Parathyroid adenoma (tissue), 2 donors: Measurements from ENCODE around the gene CDH1.
"Not testable (repeated sequence)": the region's sequence is repeated elsewhere in the genome, so short reads cannot be mapped to it uniquely, and the experiment has no call there.

Source experiments
- H2AFZ ChIP-seq: fragments of 300-600 bp; sonication (generic); one replicate; pipeline ENCODE4 v1.7.0; 2017; ENCODE audit warnings: antibody characterized with exemption, mild to moderate bottlenecking
- H3K27ac ChIP-seq: fragments of 300-600 bp; sonication (generic); one replicate; pipeline ENCODE4 v1.7.0; 2017
- H3K27me3 ChIP-seq: fragments of 300-600 bp; sonication (generic); one replicate; pipeline ENCODE4 v1.7.0; 2017; ENCODE audit warnings: low read length; ENCODE audit not compliant: control insufficient read depth, insufficient read depth
- H3K36me3 ChIP-seq: fragments of 300-600 bp; sonication (generic); one replicate; pipeline ENCODE4 v1.7.0; 2017; ENCODE audit warnings: low read length; ENCODE audit not compliant: control insufficient read depth, insufficient read depth
- H3K4me1 ChIP-seq: fragments of 300-600 bp; sonication (generic); one replicate; pipeline ENCODE4 v1.7.0; 2017; ENCODE audit warnings: control low read depth
- H3K4me2 ChIP-seq: fragments of 300-600 bp; sonication (generic); one replicate; pipeline ENCODE4 v1.7.0; 2017; ENCODE audit warnings: low read length
- H3K4me3 ChIP-seq: fragments of 300-600 bp; sonication (generic); one replicate; pipeline ENCODE4 v1.7.0; 2017; ENCODE audit warnings: low read depth, low read length
- H3K79me2 ChIP-seq: fragments of 300-600 bp; sonication (generic); one replicate; pipeline ENCODE4 v1.7.0; 2017; ENCODE audit warnings: control low read depth
- H3K9ac ChIP-seq: fragments of 300-600 bp; sonication (generic); one replicate; pipeline ENCODE4 v1.7.0; 2017; ENCODE audit warnings: mild to moderate bottlenecking
- H3K9me3 ChIP-seq: fragments of 300-600 bp; sonication (generic); one replicate; pipeline ENCODE4 v1.7.0; 2017; ENCODE audit warnings: low read length; ENCODE audit not compliant: control insufficient read depth
- TF ChIP-seq, protein P1 (sequence below): fragments of 300-600 bp; sonication (generic); IDR thresholded peaks from one replicate; pipeline ENCODE4 v1.7.0; 2017; ENCODE audit warnings: antibody characterized with exemption, mild to moderate bottlenecking
- donor health status: primary hyperparathyroidism.

CDH1 gene

GRCh38 chr16:68785715-68786114 lies 48.6 kb downstream of the CDH1 start:
- Histone ChIP-seq H3K4me2 (no peak overlapping the region), H3K36me3 (no peaks in the 10 kb centered on the region), H3K79me2 (peaks cover 63% of the 10 kb centered on the region), H2AFZ (no peak overlapping the region), H3K27me3 (no peaks in the 10 kb centered on the region), H3K4me3 (no peak overlapping the region), H3K9ac (no peak overlapping the region), H3K9me3 (no peaks in the 10 kb centered on the region), H3K27ac (no peak overlapping the region), H3K4me1 (peaks cover 36% of the 10 kb centered on the region)
- TF ChIP-seq, protein P1, sequence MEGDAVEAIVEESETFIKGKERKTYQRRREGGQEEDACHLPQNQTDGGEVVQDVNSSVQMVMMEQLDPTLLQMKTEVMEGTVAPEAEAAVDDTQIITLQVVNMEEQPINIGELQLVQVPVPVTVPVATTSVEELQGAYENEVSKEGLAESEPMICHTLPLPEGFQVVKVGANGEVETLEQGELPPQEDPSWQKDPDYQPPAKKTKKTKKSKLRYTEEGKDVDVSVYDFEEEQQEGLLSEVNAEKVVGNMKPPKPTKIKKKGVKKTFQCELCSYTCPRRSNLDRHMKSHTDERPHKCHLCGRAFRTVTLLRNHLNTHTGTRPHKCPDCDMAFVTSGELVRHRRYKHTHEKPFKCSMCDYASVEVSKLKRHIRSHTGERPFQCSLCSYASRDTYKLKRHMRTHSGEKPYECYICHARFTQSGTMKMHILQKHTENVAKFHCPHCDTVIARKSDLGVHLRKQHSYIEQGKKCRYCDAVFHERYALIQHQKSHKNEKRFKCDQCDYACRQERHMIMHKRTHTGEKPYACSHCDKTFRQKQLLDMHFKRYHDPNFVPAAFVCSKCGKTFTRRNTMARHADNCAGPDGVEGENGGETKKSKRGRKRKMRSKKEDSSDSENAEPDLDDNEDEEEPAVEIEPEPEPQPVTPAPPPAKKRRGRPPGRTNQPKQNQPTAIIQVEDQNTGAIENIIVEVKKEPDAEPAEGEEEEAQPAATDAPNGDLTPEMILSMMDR: no peak

GRCh38 chr16:68786685-68787418 lies 49.8 kb downstream of the CDH1 start:
- Histone ChIP-seq H3K27me3 (no peaks in the 10 kb centered on the region), H3K9ac (no peak overlapping the region), H3K4me3 (no peak overlapping the region), H3K4me1 (peaks cover 28% of the 10 kb centered on the region), H3K79me2 (peaks cover 63% of the 10 kb centered on the region), H3K36me3 (no peaks in the 10 kb centered on the region), H3K27ac (peak overlapping the region; percentile 2), H3K4me2 (no peak overlapping the region), H2AFZ (no peak overlapping the region), H3K9me3 (no peaks in the 10 kb centered on the region)
- TF ChIP-seq, protein P1: no peak

GRCh38 chr16:68787419-68787807 lies 50.3 kb downstream of the CDH1 start:
- H3K79me2 ChIP-seq: peaks cover 65% of the 10 kb centered on the region
- H3K27ac ChIP-seq: peak overlapping the region; percentile 2
- H3K9me3 ChIP-seq, H3K4me2 ChIP-seq, H3K36me3 ChIP-seq, H3K4me3 ChIP-seq, H3K9ac ChIP-seq, H3K27me3 ChIP-seq, H2AFZ ChIP-seq: not testable (repeated sequence)
- H3K4me1 ChIP-seq: peaks cover 22% of the 10 kb centered on the region

DNA sequence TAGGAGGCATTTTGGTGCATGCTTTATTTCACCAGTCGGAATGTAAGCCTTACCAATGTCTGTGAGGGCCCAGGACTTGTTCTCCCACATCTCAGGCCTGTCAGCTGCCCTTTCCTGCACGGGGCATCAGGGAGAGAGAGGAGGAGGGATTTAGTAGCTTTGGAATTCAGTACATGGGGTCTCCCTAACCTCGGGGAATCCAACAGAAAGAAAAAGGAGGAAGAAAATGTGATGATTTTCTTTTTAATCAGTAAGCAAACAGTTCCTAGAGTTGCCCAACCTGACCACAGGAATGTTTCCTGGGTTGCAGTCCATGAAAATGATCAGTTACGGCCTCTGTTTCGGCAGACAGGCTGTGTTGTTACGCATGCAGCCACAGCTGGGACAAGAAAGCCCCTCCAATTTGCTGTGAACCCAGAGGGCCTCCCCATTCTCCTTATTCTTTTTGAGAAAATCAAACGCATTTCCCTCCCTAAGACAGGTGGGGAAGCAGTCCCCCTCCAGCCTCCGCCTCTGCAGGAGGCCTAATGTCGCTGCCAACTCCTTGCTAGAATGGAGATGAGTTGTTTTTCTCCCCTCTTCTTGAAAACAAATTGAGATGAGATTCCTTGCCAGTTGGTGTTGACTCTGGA lies 53.2 kb downstream of the CDH1 start:
- H2AFZ ChIP-seq: no peak overlapping the region
- no peaks in the 10 kb centered on the region for H3K36me3 ChIP-seq
- H3K9me3 ChIP-seq: no peaks in the 10 kb centered on the region
- no peak overlapping the region for H3K4me2 ChIP-seq
- TF ChIP-seq, protein P1: no peak
- no peaks in the 10 kb centered on the region for H3K27me3 ChIP-seq
- peak overlapping the region; percentile 51 for H3K27ac ChIP-seq
- peaks cover 72% of the 10 kb centered on the region for H3K79me2 ChIP-seq
- peaks cover 25% of the 10 kb centered on the region for H3K4me1 ChIP-seq
- no peak overlapping the region for H3K9ac ChIP-seq
- H3K4me3 ChIP-seq: no peak overlapping the region

GRCh38 chr16:68790944-68791343 lies 53.9 kb downstream of the CDH1 start:
- peaks cover 79% of the 10 kb centered on the region for H3K79me2 ChIP-seq
- no peaks in the 10 kb centered on the region for H3K27me3 ChIP-seq
- no peak overlapping the region for H3K4me2 ChIP-seq
- H2AFZ ChIP-seq: no peak overlapping the region
- H3K36me3 ChIP-seq: no peaks in the 10 kb centered on the region
- no peak overlapping the region for H3K9ac ChIP-seq
- no peaks in the 10 kb centered on the region for H3K9me3 ChIP-seq
- H3K4me3 ChIP-seq: no peak overlapping the region
- peaks cover 25% of the 10 kb centered on the region for H3K4me1 ChIP-seq
- TF ChIP-seq, protein P1: no peak
- H3K27ac ChIP-seq: peak overlapping the region; percentile 51
